Measurements from ENCODE around the gene MAT2B. TPM values are rescaled to one million over a fixed set of nuclear protein-coding genes. Genes with fewer than 3 reads are reported as not detected.

MAT2B gene
- total RNA-seq, 1 donor from 2014 or later: 79.1 TPM

DNA sequence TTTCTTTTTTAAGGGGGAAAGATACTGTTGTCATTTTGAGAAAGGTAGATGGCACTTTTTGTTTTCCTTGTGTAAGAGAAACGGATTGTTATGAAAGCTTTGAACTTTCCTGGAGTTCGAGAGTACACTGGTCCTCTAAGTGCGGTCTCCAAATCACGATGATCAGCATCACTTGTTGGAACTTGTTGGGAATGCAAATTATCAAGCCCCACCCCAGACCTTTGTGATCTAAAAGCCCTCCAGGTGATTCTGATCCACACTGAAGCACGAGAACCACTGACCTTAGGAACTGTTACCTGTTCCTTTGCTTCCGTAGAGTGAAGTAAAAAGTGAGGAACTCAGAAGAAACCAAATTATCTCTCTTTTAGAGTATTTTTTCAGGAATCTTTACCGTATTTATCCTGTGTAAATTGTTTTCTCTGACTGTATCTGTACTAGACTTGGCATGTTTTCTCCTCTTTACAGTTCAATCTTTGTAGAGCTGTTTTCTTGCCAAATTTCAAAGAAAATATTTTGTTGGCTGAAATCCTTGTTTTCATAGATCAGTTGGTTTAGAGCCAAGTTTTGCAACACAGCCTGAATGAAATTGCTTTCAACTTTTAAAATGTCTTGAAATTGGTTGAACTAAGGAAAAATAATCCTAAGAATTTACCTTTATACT is 4.0 kb downstream of the MAT2B start:
- no peaks in the 10 kb centered on the region for H3K9me3 Mint-ChIP-seq
- TF ChIP-seq, protein P1, sequence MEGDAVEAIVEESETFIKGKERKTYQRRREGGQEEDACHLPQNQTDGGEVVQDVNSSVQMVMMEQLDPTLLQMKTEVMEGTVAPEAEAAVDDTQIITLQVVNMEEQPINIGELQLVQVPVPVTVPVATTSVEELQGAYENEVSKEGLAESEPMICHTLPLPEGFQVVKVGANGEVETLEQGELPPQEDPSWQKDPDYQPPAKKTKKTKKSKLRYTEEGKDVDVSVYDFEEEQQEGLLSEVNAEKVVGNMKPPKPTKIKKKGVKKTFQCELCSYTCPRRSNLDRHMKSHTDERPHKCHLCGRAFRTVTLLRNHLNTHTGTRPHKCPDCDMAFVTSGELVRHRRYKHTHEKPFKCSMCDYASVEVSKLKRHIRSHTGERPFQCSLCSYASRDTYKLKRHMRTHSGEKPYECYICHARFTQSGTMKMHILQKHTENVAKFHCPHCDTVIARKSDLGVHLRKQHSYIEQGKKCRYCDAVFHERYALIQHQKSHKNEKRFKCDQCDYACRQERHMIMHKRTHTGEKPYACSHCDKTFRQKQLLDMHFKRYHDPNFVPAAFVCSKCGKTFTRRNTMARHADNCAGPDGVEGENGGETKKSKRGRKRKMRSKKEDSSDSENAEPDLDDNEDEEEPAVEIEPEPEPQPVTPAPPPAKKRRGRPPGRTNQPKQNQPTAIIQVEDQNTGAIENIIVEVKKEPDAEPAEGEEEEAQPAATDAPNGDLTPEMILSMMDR (conservative IDR thresholded peaks at IDR 0.05): no peak
- H3K4me3 Mint-ChIP-seq: peak overlapping the region; percentile 80
- no peak for DNase-seq (ENCODE audit: low read depth, low spot score)
- peaks cover 57% of the 10 kb centered on the region for H3K4me1 Mint-ChIP-seq
- peaks cover 4% of the 10 kb centered on the region for H3K27me3 Mint-ChIP-seq (ENCODE audit: low read depth)
- H3K36me3 Mint-ChIP-seq (ENCODE audit: low read depth): peaks cover 3% of the 10 kb centered on the region
- H3K27ac Mint-ChIP-seq (ENCODE audit: unreplicated experiment): no peak overlapping the region

DNA sequence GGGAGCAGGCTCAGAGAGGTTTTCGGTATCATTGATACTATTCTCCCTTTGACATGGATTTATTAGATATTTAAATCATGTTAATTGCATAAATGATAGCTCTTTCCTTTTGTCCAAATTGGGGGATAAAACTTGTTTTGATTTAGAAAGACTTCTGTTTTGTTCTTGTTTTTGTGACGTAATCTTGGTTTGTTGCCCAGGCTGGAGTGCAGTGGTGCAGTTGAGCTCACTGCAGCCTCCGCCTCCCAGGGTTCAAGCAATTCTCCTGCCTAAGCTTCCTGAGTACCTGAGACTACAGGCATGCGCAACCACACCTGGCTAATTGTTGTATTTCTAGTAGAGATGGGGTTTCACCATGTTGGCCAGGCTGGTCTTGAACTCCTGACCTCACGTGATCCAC is 7.1 kb downstream of the MAT2B start:
- H3K27ac Mint-ChIP-seq (ENCODE audit: unreplicated experiment): no peak overlapping the region
- no peaks in the 10 kb centered on the region for H3K9me3 Mint-ChIP-seq
- H3K4me1 Mint-ChIP-seq: peaks cover 33% of the 10 kb centered on the region
- TF ChIP-seq, protein P1 (conservative IDR thresholded peaks at IDR 0.05): no peak
- H3K27me3 Mint-ChIP-seq (ENCODE audit: low read depth): no peaks in the 10 kb centered on the region
- no peak for DNase-seq (ENCODE audit: low read depth, low spot score)
- peaks cover 4% of the 10 kb centered on the region for H3K36me3 Mint-ChIP-seq (ENCODE audit: low read depth)
- H3K4me3 Mint-ChIP-seq: no peak overlapping the region

DNA sequence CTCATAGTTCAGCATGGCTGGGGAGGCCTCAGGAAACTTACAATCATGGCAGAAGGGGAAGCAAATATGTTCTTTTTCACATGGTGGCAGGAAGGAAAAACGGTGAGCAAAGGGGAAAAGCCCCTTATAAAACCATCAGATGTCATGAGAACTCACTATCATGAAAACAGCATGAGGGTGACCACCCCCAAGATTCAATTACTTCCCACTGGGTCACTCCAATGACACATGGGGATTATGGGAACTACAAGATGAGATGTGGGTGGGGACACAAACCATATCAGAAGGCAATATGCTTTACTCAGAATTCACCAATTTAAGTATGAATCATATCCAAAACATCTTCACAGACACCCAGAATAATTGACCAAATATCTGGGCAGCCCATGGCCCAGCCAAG is 19.7 kb downstream of the MAT2B start:
- H3K4me3 Mint-ChIP-seq: no peak overlapping the region
- no peaks in the 10 kb centered on the region for H3K27me3 Mint-ChIP-seq (ENCODE audit: low read depth)
- H3K36me3 Mint-ChIP-seq (ENCODE audit: low read depth): peaks cover 28% of the 10 kb centered on the region
- no peak overlapping the region for H3K27ac Mint-ChIP-seq (ENCODE audit: unreplicated experiment)
- no peaks in the 10 kb centered on the region for H3K4me1 Mint-ChIP-seq
- TF ChIP-seq, protein P1 (conservative IDR thresholded peaks at IDR 0.05): no peak
- H3K9me3 Mint-ChIP-seq: peaks cover 2% of the 10 kb centered on the region
- no peak for DNase-seq (ENCODE audit: low read depth, low spot score)

GRCh38 chr5:163529698-163530097 is 24.3 kb downstream of the MAT2B start:
- Mint-ChIP-seq H3K27ac (ENCODE audit: unreplicated experiment) (no peak overlapping the region), H3K27me3 (ENCODE audit: low read depth) (peaks cover 17% of the 10 kb centered on the region)

DNA sequence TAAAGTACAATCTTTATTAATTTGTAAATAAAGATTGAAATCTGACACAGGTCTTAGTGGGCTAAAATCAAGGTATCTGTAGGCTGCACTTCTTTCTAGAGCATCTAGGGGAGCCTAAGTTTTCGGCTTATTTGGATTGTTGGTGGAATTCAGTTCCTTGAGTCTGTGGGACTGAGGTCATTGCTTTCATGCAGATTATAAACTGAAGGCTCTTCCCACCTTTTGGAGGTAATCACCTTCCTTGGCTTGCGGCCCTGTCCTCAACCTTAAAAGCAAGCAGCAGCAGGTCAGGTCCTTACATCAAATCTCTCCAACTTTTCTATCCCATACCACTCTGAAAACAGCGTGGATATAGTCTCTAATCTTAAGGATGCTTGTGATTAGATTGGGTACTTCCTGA is 25.9 kb downstream of the MAT2B start:
- Mint-ChIP-seq H3K4me1 (peaks cover 19% of the 10 kb centered on the region), H3K27me3 (ENCODE audit: low read depth) (peaks cover 20% of the 10 kb centered on the region)
- TF ChIP-seq, protein P1 (conservative IDR thresholded peaks at IDR 0.05): no peak

More at GRCh38 chr5:163529698-163530097, 24.3 kb downstream of the MAT2B start:
- H3K9me3 Mint-ChIP-seq: no peaks in the 10 kb centered on the region
- no peak for DNase-seq (ENCODE audit: low read depth, low spot score)
- TF ChIP-seq, protein P1 (conservative IDR thresholded peaks at IDR 0.05): no peak
- H3K36me3 Mint-ChIP-seq (ENCODE audit: low read depth): peaks cover 11% of the 10 kb centered on the region
- H3K4me1 Mint-ChIP-seq: peaks cover 19% of the 10 kb centered on the region
- no peak overlapping the region for H3K4me3 Mint-ChIP-seq

More for the DNA sequence above, 25.9 kb downstream of the MAT2B start:
- no peaks in the 10 kb centered on the region for H3K9me3 Mint-ChIP-seq
- H3K27ac Mint-ChIP-seq (ENCODE audit: unreplicated experiment): no peak overlapping the region
- H3K4me3 Mint-ChIP-seq: no peak overlapping the region
- peaks cover 4% of the 10 kb centered on the region for H3K36me3 Mint-ChIP-seq (ENCODE audit: low read depth)
- no peak for DNase-seq (ENCODE audit: low read depth, low spot score)

Measured in neural crest cell (in vitro differentiated cells).